H1 (cell line): ENCODE data around the gene PDZD8. TPM values are rescaled to one million over a fixed set of nuclear protein-coding genes. Genes with fewer than 3 reads are reported as not detected.

Experiments used
- CTCF ChIA-PET: fragments of 300-600 bp; sonication (Branson Sonifier 250); formaldehyde crosslinking; loops from one replicate; lab custom pipeline; 2021; ENCODE audit not compliant: partially characterized antibody; lab: Charles Lee
- POLR2A ChIA-PET: fragments of 300-600 bp; sonication (Branson Sonifier 250); formaldehyde crosslinking; loops from one replicate; lab custom pipeline; 2021; ENCODE audit warnings: inconsistent platforms; ENCODE audit not compliant: partially characterized antibody; lab: Charles Lee
- DNase-seq, 2 experiments: peaks; one replicate each; pipeline versions ENCODE4 v3.0.0 to v3.0.0-alpha.2; 2010 to 2022; ENCODE audit warnings: low spot score in 2 of 2, low read depth in 1 of 2, mixed read lengths in 1 of 2
- FAIRE-seq: peaks from 2 replicates; lab custom pipeline; 2011; peaks lifted over from hg19 to GRCh38; lab: Jason Lieb, UNC
- H2AFZ ChIP-seq: 2 replicates; pipeline ENCODE4 v1.8.1; 2012; ENCODE audit warnings: low read length, inconsistent platforms
- H2AK5ac ChIP-seq: 2 replicates; pipeline ENCODE4 v1.6.1; 2013; ENCODE audit warnings: low read depth, low read length
- H2BK120ac ChIP-seq: replicated peaks from 2 replicates; pipeline ENCODE3; 2013; ENCODE audit warnings: low read depth, low read length, inconsistent platforms
- H2BK12ac ChIP-seq: 2 replicates; pipeline ENCODE4 v1.6.1; 2013; ENCODE audit warnings: low read depth, low read length
- H2BK15ac ChIP-seq: 2 replicates; pipeline ENCODE4 v1.6.1; 2013; ENCODE audit warnings: low read length
- H2BK20ac ChIP-seq: 2 replicates; pipeline ENCODE4 v1.6.1; 2013; ENCODE audit warnings: low read length
- H2BK5ac ChIP-seq: 2 replicates; pipeline ENCODE4 v1.6.1; 2013; ENCODE audit warnings: low read depth, low read length
- H3K14ac ChIP-seq: 2 replicates; pipeline ENCODE4 v1.6.1; 2013; ENCODE audit warnings: inconsistent platforms; ENCODE audit not compliant: insufficient read length
- H3K18ac ChIP-seq: 2 replicates; pipeline ENCODE4 v1.6.1; 2013; ENCODE audit warnings: low read length; ENCODE audit errors: extremely low read depth
- H3K23ac ChIP-seq: 2 replicates; pipeline ENCODE4 v1.6.1; 2013; ENCODE audit warnings: inconsistent platforms; ENCODE audit not compliant: insufficient read length
- H3K23me2 ChIP-seq: 2 replicates; pipeline ENCODE4 v1.6.1; 2013; ENCODE audit warnings: low read depth, low read length
- H3K27ac ChIP-seq: 2 replicates; pipeline ENCODE4 v1.6.1; 2011; ENCODE audit warnings: low read depth, low read length, inconsistent platforms
- H3K27me3 ChIP-seq, 4 experiments: replicated peaks in 1 of 4; 1 replicate in 1 of 4; 2 replicates in 3 of 4; pipeline versions ENCODE4 v1.6.1 to v1.8.1; 2011 to 2013; ENCODE audit warnings: low read length in 3 of 4, mild to moderate bottlenecking in 3 of 4, inconsistent platforms in 2 of 4, mixed read lengths in 2 of 4, moderate library complexity in 1 of 4; ENCODE audit not compliant: control insufficient read depth in 3 of 4, insufficient read depth in 3 of 4; ENCODE audit errors: extremely low read depth in 1 of 4
- H3K36me3 ChIP-seq, 4 experiments: 2 replicates each; pipeline versions ENCODE4 v1.6.1 to v1.8.1; 2011 to 2013; ENCODE audit warnings: mild to moderate bottlenecking in 4 of 4, low read length in 3 of 4, moderate library complexity in 2 of 4, control low read depth in 1 of 4, inconsistent platforms in 1 of 4; ENCODE audit not compliant: insufficient read depth in 4 of 4, control insufficient read depth in 2 of 4
- H3K4ac ChIP-seq: replicated peaks from 2 replicates; pipeline ENCODE3; 2013; ENCODE audit warnings: low read length, low read depth, mixed read lengths, inconsistent platforms; ENCODE audit not compliant: insufficient read length
- H3K4me1 ChIP-seq, 4 experiments: replicated peaks in 1 of 4; 1 replicate in 1 of 4; 2 replicates in 3 of 4; pipeline versions ENCODE4 v1.6.1 to v1.8.1; 2011 to 2013; ENCODE audit warnings: low read length in 3 of 4, inconsistent platforms in 2 of 4, mixed read lengths in 1 of 4; ENCODE audit not compliant: insufficient read depth in 4 of 4, control insufficient read depth in 3 of 4
- H3K4me2 ChIP-seq, 2 experiments: 2 replicates each; pipeline versions ENCODE4 v1.6.1 to v1.8.1; 2011 to 2013; ENCODE audit warnings: low read depth in 2 of 2, low read length in 2 of 2, control low read depth in 1 of 2, inconsistent platforms in 1 of 2, mild to moderate bottlenecking in 1 of 2; ENCODE audit not compliant: insufficient read depth in 1 of 2
- H3K4me3 ChIP-seq, 4 experiments: fragments of 200-600, 300-600 bp in 1 of 4; sonication (generic), shearing (Covaris generic), sonication (Bioruptor Twin) in 1 of 4; 2 replicates each; pipeline versions ENCODE4 v1.5.1 to v1.8.1; 2011 to 2016; ENCODE audit warnings: low read length in 4 of 4, low read depth in 3 of 4, control low read depth in 2 of 4, inconsistent platforms in 2 of 4, mild to moderate bottlenecking in 2 of 4, mixed read lengths in 1 of 4, moderate library complexity in 1 of 4; ENCODE audit not compliant: insufficient read depth in 2 of 4; ENCODE audit errors: extremely low read depth in 1 of 4
- H3K56ac ChIP-seq: replicated peaks from 2 replicates; pipeline ENCODE3; 2013; ENCODE audit warnings: low read depth, mild to moderate bottlenecking, mixed read lengths, low read length, inconsistent platforms; ENCODE audit not compliant: insufficient read length
- H3K79me1 ChIP-seq: 2 replicates; pipeline ENCODE4 v1.6.1; 2013; ENCODE audit warnings: low read depth, low read length, control low read depth
- H3K79me2 ChIP-seq, 2 experiments: 2 replicates each; pipeline versions ENCODE4 v1.6.1 to v1.8.1; 2012 to 2013; ENCODE audit warnings: low read length in 2 of 2, mild to moderate bottlenecking in 2 of 2, inconsistent platforms in 1 of 2; ENCODE audit not compliant: insufficient read depth in 2 of 2, control insufficient read depth in 1 of 2
- H3K9ac ChIP-seq, 4 experiments: replicated peaks in 1 of 4; 1 replicate in 1 of 4; 2 replicates in 3 of 4; pipeline versions ENCODE4 v1.6.1 to v1.8.1; 2011 to 2013; ENCODE audit warnings: low read depth in 3 of 4, low read length in 3 of 4, control low read depth in 2 of 4, mild to moderate bottlenecking in 2 of 4, moderate library complexity in 2 of 4, inconsistent platforms in 1 of 4; ENCODE audit errors: extremely low read depth in 1 of 4
- H3K9me3 ChIP-seq, 2 experiments: 2 replicates each; pipeline versions ENCODE4 v1.6.1 to v1.8.1; 2012 to 2013; ENCODE audit warnings: mild to moderate bottlenecking in 2 of 2, moderate library complexity in 2 of 2, control low read depth in 1 of 2, inconsistent platforms in 1 of 2, low read depth in 1 of 2, low read length in 1 of 2, mixed read lengths in 1 of 2; ENCODE audit not compliant: insufficient read depth in 2 of 2
- H4K20me1 ChIP-seq, 2 experiments: replicated peaks in 1 of 2; 2 replicates each; pipeline versions ENCODE3 to v1.8.1; 2011 to 2013; ENCODE audit warnings: inconsistent platforms in 2 of 2, low read length in 2 of 2, mild to moderate bottlenecking in 1 of 2; ENCODE audit not compliant: insufficient read depth in 2 of 2, control insufficient read depth in 1 of 2
- H4K5ac ChIP-seq: 2 replicates; pipeline ENCODE4 v1.6.1; 2013; ENCODE audit warnings: low read length, low read depth, mixed read lengths, inconsistent platforms; ENCODE audit not compliant: insufficient read length
- H4K8ac ChIP-seq: 2 replicates; pipeline ENCODE4 v1.8.0; 2013; ENCODE audit warnings: mild to moderate bottlenecking, moderate library complexity, low read length, inconsistent platforms; ENCODE audit not compliant: insufficient read depth; ENCODE audit errors: extremely low read depth
- H4K91ac ChIP-seq: replicated peaks from 2 replicates; pipeline ENCODE3; 2013; ENCODE audit warnings: low read length, mixed read lengths, inconsistent platforms; ENCODE audit not compliant: insufficient read length
- ATF2 ChIP-seq: IDR thresholded peaks from 2 replicates; pipeline ENCODE4 v1.6.1; 2012; ENCODE audit warnings: low read length, inconsistent platforms
- CHD2 ChIP-seq: IDR thresholded peaks from 2 replicates; pipeline ENCODE4 v1.6.1; 2012; ENCODE audit warnings: low read length, improper control_type of control experiment
- EGR1 ChIP-seq: IDR thresholded peaks from 2 replicates; pipeline ENCODE4 v1.6.1; 2011; ENCODE audit warnings: low read depth, low read length, borderline replicate concordance
- NRF1 ChIP-seq: IDR thresholded peaks from 2 replicates; pipeline ENCODE4 v1.6.1; 2011; ENCODE audit warnings: mild to moderate bottlenecking, low read depth, low read length, improper control_type of control experiment
- POLR2A ChIP-seq, 2 experiments: IDR thresholded peaks; 1 replicate in 1 of 2; 2 replicates in 1 of 2; pipeline ENCODE4 v1.6.1; 2011; ENCODE audit warnings: low read depth in 2 of 2, low read length in 2 of 2, mild to moderate bottlenecking in 2 of 2; ENCODE audit errors: control extremely low read depth in 1 of 2
- RAD21 ChIP-seq, 2 experiments: IDR thresholded peaks in 1 of 2; conservative IDR thresholded peaks in 1 of 2; 2 replicates each; pipeline ENCODE4 v1.6.1; 2011; ENCODE audit warnings: low read depth in 2 of 2, low read length in 2 of 2, improper control_type of control experiment in 1 of 2, inconsistent platforms in 1 of 2, mild to moderate bottlenecking in 1 of 2, moderate library complexity in 1 of 2
- RBBP5 ChIP-seq: IDR thresholded peaks from 2 replicates; pipeline ENCODE4 v1.7.1; 2012; ENCODE audit warnings: low read depth, mild to moderate bottlenecking, inconsistent platforms, low read length, moderate library complexity, borderline replicate concordance
- SP2 ChIP-seq: IDR thresholded peaks from 2 replicates; pipeline ENCODE4 v1.6.1; 2012; ENCODE audit warnings: mild to moderate bottlenecking, low read length, inconsistent platforms
- TBP ChIP-seq: IDR thresholded peaks from 2 replicates; pipeline ENCODE4 v1.6.1; 2011; ENCODE audit warnings: low read depth, low read length, improper control_type of control experiment
- TCF12 ChIP-seq: IDR thresholded peaks from 2 replicates; pipeline ENCODE4 v1.6.1; 2011; ENCODE audit warnings: low read depth, mild to moderate bottlenecking, low read length
- YY1 ChIP-seq: IDR thresholded peaks from 2 replicates; pipeline ENCODE4 v1.6.1; 2011; ENCODE audit warnings: low read depth, mild to moderate bottlenecking, low read length
- WGBS, 2 experiments: shearing (Covaris generic) in 1 of 2; methylation state at CpG; one replicate each; pipeline versions ENCODE4 v1.1.6 to v1.1.7; 2013 to 2015; ENCODE audit warnings: low lambda C conversion rate in 2 of 2, mixed read lengths in 2 of 2, inconsistent platforms in 1 of 2, low coverage in 1 of 2, missing lambda C conversion rate in 1 of 2; ENCODE audit not compliant: insufficient replicate concordance in 2 of 2, insufficient coverage in 1 of 2, insufficient read length in 1 of 2; ENCODE audit errors: extremely low coverage in 1 of 2, missing lambda C conversion rate in 1 of 2; 5-methylcytosine and 5-hydroxymethylcytosine counted together
- polyA plus RNA-seq, 7 experiments: library from polyadenylated mRNA; depleted of rRNA in 3 of 7; stranded (reverse) in 5 of 7; unstranded in 2 of 7; fragments of >200 nt in 5 of 7; fragments of 200-250 nt in 2 of 7; gene quantifications; 1 replicate in 5 of 7; 2 replicates in 1 of 7; 4 replicates in 1 of 7; pipeline versions ENCODE4 v1.2.1 to v1.2.3, GENCODE V29; 2011 to 2013; ENCODE audit warnings: missing spikeins in 2 of 7, mixed read lengths in 2 of 7
- total RNA-seq: library from RNA; stranded (reverse); fragmentation: NEBNext Ultra II Directional; extraction: Animal tissue kit (Norgen Biotek cat#: 25700); gene quantifications from 2 replicates; pipeline ENCODE4 v1.2.1, GENCODE V29; 2021

Gene PDZD8
- total and polyA plus RNA-seq, 2 of the 8 experiments (the other 6 are each of a cell fraction or from before 2014, with no cell fraction given) = 10.9 to 50.1 TPM

GRCh38 chr10:117391436-117392205 lies 16.4 kb upstream of the PDZD8 start:
- POLR2A ChIA-PET = no interaction called here
- TF ChIP-seq ATF2 (no peak), CHD2 (no peak), TBP (no peak), YY1 (no peak), TCF12 (no peak), SP2 (no peak), EGR1 (no peak), RAD21 (IDR thresholded peaks at IDR 0.05 in 1 of 2, conservative IDR thresholded peaks at IDR 0.05 in 1 of 2; ENCODE audit: low read depth in 2 of 2, low read length in 2 of 2) (no peak), NRF1 (no peak), POLR2A (IDR thresholded peaks at IDR 0.05; ENCODE audit: control extremely low read depth in 1 of 2, low read depth in 2 of 2, low read length in 2 of 2) (no peak), RBBP5 (no peak)

More at GRCh38 chr10:117391436-117392205, 16.4 kb upstream of the PDZD8 start:
- Histone ChIP-seq H3K27me3 (no peaks in the 10 kb centered on the region), H3K56ac (no peak overlapping the region), H4K8ac (no peak overlapping the region), H2BK15ac (no peak overlapping the region), H3K4me3 (no peak overlapping the region), H2BK5ac (no peak overlapping the region), H2BK120ac (no peak overlapping the region), H2AFZ (no peak overlapping the region), H3K23me2 (no peaks in the 10 kb centered on the region), H3K4me2 (no peak overlapping the region), H4K20me1 (no peaks in the 10 kb centered on the region), H3K9ac (no peak overlapping the region), H3K4ac (no peak overlapping the region), H4K91ac (no peak overlapping the region), H4K5ac (no peak overlapping the region), H2BK20ac (no peak overlapping the region), H3K23ac (no peak overlapping the region), H3K9me3 (no peaks in the 10 kb centered on the region), H3K36me3 (no peaks in the 10 kb centered on the region), H3K27ac (no peak overlapping the region; the same call in 1 of the 2 replicates), H3K14ac (no peak overlapping the region), H3K18ac (no peak overlapping the region), H2AK5ac (no peak overlapping the region), H3K79me2 (no peaks in the 10 kb centered on the region), H3K79me1 (no peaks in the 10 kb centered on the region), H3K4me1 (no peaks in the 10 kb centered on the region), H2BK12ac (no peak overlapping the region)
- WGBS, 2 experiments = 91% methylated on average over 4 of the region's 4 CpGs; no CpG with 5 or more reads in 1 of the 2 experiments
- CTCF ChIA-PET = interaction anchor here (0.8 to 1.2 kb wide), 3 partner anchors 32 to 168 kb away, joined by 3 read pairs; no protein-coding TSS in a partner anchor
- no peak for FAIRE-seq
- DNase-seq = no peak
